Cardiac septum (tissue), 1 donor: Measurements from ENCODE around the gene MPND. TPM values are rescaled to one million over a fixed set of nuclear protein-coding genes. Genes with fewer than 3 reads are reported as not detected.

Experiments used
- DNase-seq: peaks from one replicate; pipeline ENCODE4 v3.0.0-alpha.2; 2020; ENCODE audit warnings: low spot score
- intact Hi-C: fragments of 100-400 bp; cut with DNase I; formaldehyde crosslinking; loops from one replicate; pipeline ENCODE4 v1.14.0; 2022
- long read RNA-seq: library from polyadenylated mRNA; unstranded; transcript quantifications from one replicate; pipeline ENCODE4 v2.0.0, GENCODE V29; 2021
- total RNA-seq: library from RNA; stranded (reverse); fragmentation: NEBNext Ultra II Directional; extraction: Animal tissue kit (Norgen Biotek cat#: 25700); gene quantifications from one replicate; pipeline ENCODE4 v1.2.1, GENCODE V29; 2021
- donor health status: DM: no; HTN: no; CAD: no.

Gene MPND, protein sequence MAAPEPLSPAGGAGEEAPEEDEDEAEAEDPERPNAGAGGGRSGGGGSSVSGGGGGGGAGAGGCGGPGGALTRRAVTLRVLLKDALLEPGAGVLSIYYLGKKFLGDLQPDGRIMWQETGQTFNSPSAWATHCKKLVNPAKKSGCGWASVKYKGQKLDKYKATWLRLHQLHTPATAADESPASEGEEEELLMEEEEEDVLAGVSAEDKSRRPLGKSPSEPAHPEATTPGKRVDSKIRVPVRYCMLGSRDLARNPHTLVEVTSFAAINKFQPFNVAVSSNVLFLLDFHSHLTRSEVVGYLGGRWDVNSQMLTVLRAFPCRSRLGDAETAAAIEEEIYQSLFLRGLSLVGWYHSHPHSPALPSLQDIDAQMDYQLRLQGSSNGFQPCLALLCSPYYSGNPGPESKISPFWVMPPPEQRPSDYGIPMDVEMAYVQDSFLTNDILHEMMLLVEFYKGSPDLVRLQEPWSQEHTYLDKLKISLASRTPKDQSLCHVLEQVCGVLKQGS
- 14.9 TPM for total RNA-seq
- long read RNA-seq, transcript MPND-207 (13 exons, 1,611 nt) = major isoform, 11 of 20 reads
- long read RNA-seq, partial matches to known transcripts = 7 of 20 reads
- long read RNA-seq, other reads (novel, unspliced or antisense) = 2 of 20 reads

DNA sequence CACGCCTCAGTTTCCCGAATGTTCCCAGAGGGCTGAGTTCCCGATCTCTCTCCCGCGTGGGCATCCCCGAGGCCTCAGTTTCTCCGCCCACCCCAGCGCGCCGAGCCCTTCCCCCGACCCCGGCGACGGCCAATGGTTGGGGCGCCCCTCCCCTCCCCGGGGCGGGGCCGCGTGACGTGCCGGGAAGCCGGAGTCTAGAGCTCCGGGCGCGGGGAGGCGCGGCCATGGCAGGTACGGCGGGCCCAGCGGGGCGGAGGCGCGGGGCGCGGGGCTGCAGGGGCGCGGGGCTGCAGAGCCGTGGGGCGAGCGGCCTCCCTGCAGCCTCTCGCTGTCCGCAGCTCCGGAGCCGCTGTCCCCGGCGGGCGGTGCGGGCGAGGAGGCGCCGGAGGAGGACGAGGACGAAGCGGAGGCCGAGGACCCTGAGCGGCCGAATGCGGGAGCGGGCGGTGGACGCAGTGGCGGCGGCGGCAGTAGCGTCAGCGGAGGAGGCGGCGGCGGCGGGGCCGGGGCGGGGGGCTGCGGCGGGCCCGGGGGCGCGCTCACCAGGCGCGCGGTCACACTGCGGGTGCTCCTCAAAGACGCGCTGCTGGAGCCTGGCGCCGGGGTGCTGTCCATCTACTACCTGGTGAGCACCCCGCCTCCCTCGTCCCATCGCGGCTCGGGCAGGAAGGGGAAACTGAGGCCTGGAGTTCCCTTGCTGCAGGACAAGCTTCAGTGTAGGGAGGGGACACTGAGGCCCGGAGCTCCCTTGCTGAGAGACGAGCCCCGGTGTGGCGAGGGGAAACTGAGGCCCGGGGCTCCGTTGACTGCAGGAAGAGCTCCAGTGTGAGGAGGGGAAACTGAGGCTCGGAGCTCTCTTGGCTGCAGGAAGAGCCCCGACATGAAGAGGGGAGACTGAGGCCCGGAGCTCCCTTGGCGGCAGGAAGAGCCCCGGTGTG, at the start of gene MPND:
MPND (plus strand) TSS at position 193 of the 938 bp plus-strand sequence; CDS start at position 225, 32 bp downstream.
- peak; percentile 97 for DNase-seq
- intact Hi-C loops = loop anchor here (5.0 kb wide), 1 partner anchor 59 kb away; the partner anchor contains the start of genes CHAF1A and SH3GL1

DNA sequence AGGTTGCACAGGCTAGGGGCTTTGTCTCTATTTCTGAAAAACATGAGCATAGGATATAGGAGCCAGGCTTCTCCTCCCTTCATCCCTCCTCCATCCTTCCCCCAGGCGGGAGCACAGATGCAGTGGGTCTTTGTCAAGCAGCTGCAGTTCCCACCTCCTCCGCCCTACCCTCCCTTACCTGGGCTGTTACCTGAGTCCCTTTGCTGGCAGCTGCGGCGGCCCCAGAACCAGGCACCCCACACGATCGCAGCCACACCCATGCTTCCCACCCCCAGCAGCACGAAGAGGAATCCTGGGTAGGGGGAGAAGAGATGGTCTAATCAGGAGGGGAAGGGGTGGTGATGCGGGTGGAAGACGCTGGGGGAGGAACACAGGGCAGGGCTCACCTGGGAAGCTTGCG, 49.0 kb upstream of the MPND start:
- no peak for DNase-seq
- intact Hi-C loops = no loop called here

DNA sequence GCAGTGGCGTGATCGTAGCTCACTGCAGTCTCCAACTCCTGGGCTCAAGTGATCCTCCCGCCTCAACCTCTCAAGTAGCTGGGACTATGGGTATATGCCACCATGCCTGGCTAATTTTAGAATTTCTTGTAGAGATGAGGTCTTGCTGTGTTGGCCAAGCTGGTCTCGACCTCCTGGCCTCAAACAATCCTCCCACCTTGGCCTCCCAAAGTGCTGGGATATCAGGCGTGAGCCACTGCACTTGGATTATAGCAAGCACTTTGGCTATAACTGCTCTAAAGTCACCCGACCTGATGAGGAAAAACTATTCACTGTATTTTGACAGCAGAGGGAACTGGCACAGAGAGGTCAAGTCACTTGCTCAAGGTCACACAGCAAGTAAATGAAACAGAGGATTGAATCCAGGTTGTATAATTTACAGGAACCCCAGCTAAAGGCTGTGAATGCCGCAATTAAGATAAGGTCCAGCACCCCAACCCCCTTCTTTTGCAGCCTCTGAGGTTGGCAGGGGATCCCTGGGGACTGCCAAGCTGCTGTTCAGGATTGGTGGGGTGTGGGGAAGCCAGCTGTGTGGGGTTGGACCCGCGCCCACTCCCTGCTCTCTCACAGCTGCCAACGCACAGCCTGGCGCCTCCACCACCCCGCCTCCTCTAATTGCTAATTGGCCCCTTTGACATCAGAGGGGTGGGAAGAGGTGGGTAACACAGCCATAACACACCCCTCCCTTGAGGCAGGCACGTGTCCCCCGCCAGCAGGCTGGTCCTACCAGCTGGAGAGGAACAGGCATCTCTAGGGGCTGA, 47.2 kb upstream of the MPND start:
- intact Hi-C loops = no loop called here
- DNase-seq = no peak

DNA sequence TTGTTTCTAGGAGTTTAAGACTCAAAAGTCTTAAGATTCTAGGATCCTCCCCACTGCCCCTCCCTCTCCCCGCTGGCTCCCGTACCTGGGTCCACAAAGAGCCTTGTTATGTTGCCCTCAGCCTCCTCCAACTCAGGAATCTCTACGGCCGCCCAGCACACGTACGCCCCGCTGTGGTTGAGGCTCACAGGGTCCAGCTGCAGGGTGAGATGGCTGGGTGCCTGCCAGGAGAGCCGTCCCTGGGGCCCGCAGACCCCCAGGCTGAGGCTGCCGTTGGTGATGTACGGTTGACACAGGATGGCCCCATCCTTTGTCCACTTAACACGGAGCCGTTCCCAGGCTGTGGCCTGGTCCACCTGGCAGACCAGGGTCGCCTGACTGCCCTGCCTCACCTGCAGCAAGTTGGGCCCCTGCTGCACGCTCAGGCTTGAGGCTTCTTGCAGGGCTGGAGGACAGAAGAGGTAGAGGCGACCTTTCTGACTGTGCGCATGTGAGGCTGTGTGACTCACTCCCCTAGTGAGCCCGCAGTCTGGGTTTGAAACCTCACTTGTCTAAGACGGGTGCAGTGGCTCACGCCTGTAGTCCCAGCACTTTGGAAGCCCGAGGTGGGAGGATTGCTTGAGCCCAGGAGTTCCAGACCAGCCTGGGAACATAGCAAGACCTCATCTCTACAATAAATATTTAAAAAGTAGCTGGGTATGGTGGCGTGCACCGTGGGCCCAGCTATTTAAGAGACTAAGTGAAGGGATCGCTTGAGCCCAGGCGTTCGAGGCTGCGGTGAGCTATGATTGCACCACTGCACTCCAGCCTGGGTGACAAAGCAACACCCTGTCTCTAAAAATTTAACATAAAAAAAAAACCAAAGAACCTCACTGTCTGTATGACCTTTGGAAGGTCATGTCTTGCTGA, 45.2 kb upstream of the MPND start:
- no peak for DNase-seq
- intact Hi-C loops = no loop called here

DNA sequence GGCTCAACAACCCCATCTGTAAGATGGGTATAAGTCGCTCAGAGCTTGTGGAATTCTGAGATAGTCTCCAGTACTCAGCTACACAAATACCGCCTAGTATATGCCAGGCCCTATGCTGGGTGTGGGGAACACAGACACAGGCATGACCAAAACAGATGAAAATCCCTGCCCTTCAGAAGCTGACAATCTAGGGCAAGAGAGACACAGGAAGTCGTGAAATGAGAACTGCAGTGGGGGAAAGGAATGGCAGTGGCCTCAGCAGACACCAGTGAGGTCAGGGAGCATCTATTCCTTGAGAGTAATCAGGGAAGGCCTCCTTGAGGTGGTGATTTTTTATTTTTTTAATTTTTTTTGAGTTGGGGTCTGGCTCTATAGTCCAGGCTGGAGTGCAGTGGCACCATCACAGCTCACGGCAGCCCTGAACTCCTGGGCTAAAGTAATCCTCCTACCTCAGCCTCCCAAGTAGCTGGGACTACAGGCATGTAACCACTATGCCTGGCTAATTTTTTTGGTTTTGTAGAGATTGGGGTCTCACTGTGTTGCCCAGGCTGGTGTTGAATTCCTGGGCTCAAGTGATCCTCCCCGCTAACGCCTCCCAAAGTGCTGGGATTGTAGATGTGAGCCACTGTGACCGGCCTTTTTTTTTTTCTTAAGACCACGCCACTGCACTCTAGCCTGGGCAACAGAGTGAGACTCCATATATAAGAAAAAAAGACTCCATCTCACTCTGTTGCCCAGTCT, 44.4 kb upstream of the MPND start:
- DNase-seq = no peak
- intact Hi-C loops = no loop called here

DNA sequence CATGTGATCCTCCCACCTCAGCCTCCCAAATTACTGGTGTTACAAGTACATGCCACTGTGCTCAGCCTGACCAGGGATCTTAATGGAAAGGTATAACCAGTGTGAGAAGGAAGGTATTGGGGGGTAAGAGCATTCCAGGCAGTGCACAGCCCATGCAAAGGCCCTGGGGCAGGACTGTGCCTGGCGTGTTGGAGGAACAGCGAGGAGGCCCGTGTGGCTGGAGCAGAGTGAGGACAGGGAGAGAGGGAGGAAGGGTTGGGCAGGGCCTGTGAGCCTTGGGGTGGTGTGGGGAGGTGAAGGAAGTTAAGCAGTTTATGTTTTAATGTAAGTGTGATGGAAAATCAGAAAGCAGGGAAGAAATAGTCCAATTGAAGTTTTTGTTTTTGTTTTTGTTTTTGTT, 42.8 kb upstream of the MPND start:
- DNase-seq = no peak
- intact Hi-C loops = no loop called here

DNA sequence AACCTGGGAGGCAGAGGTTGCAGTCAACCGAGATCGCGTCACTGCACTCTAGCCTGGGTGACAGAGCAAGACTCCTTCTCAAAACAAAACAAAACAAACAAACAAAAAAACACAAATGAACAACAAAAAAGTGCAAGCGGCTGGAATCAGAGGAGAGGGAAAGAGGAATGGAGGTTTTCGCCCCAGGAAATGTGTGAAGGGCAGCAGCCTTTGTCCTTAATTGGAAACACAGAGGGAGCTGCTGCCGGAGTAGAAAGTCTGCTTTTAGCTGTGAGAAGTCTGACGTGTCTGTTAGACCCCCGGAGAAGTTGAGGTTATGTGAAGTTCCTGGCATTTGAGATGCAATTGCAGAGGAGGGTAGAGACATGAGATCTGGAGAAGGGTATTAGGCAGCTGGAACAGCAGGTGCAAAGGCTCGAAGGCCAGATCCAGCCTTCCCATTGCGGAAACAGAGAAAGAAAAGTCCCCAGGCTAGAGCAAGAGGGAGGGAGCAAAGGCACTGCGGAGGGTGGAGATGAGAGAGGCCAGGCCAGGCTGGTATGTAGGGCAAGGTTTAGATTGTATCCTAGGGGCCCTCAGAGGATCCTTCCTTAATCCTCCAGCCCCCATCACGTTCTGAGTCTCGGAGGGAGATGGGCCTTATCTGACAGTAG, 41.6 kb upstream of the MPND start:
- intact Hi-C loops = no loop called here
- DNase-seq = no peak

DNA sequence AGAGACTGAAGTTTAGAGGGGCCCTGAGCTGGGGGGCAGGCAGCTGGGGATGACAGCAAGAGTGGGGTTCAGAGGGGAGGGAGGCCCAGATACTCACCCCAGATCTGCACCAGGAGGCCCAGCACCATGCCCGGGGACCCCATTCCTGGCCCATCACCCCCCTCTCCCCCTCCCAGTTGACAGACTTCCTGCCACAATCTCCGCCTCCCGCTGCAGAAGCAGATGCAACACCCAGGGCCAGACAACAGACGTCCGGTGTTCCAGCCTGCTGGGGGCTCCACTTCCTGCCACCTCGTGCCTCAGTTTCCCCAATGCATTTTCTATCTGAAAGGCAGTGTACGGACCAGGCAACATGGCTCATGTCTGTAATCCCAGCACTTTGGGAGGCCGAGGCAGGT, 41.1 kb upstream of the MPND start, which contains the start of gene TMIGD2:
TMIGD2 (minus strand) TSS at position 147 of the 398 bp plus-strand sequence; CDS start at position 143, 4 bp downstream.
- intact Hi-C loops = no loop called here
- DNase-seq = no peak

DNA sequence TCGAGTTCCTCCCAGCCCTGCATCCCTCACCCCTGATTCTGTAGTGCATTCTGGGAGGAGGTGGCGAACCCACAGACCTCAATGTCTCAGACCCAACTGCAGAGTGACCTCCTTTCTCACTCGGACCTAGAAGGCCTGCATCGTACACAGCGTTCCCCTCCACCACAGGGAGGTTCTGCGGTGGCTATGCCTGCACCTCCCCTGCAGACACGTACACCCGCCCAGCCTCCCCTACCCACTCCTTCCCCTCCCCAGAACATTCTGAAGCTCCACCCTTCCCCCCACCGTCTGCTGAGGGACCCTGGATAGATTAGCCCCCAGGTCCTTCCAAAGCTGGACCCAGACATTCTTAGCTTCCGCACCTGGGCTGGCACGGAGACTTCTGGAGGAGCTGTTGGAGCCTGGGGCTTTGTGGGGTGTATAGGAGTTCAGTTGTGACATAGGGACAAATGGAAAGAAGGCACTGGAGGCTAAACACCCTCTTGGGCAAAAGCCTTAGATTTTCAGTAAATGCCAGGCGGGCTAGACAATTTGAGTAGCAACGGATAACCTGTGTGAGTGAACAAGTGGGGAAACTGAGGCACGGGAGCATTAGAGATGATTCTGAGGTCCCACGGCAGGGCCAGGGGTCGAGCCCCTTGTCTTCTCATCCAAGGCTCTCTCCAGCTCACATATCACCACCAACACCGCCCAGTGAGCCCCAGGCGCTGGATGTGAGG, 39.4 kb upstream of the MPND start:
- no peak for DNase-seq
- intact Hi-C loops = no loop called here

DNA sequence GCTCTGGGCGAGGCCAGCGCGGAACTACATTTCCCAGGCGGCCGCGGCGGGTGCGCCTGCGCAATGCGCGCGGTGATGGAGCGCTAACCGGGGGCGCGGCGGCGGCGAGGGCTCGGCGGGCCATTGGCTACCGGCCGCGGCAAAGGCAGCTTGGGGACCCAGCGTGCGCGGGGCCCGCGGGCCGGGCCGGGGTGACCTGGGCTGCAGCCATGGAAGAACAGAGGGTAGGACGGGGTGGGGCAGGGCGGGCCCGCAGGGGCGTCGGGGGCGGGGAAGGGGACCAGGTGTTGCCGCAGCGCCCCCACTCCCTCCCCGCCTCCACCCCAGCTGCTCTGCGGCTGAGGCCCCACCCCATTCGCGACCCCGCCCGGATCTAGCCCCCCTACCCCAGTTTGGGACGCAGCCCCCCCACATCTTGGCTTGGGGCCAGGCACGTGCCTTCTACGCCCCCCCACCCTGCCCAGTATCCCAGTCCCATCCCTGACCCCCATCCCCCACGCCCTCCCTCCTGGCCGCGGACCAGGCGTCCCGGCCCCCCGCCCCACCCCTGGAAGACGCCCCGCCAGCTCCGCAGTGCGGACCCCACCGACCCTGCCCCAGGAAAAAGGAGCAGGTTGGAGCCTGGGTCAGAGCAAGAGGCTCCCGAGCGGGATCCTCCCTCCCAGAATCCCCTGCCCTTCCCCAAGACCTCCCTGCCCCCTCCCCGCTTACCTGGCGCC, 38.7 kb upstream of the MPND start, which contains the start of gene FSD1:
FSD1 (plus strand) TSS at position 61 of the 719 bp plus-strand sequence; CDS start at position 210, 149 bp downstream.
- no peak for DNase-seq
- intact Hi-C loops = no loop called here

DNA sequence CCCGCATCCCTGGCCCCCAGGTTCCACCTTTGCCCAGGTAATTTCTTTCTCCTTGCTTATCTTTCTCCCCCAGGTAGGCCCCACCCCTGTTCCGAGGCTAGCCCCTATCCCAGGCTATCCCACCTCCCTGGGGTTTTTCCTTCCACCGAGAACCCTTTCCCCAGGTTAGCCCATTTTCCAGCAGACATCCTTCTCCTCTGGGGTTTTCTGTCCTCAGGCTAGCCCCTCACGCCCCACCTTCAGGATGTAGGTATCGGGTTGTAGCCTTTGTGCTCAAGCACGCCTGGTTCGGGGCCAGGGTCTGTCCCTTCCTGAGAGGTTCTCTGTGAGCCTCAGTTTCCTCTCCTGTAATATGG, 38.1 kb upstream of the MPND start:
- DNase-seq = no peak
- intact Hi-C loops = no loop called here

DNA sequence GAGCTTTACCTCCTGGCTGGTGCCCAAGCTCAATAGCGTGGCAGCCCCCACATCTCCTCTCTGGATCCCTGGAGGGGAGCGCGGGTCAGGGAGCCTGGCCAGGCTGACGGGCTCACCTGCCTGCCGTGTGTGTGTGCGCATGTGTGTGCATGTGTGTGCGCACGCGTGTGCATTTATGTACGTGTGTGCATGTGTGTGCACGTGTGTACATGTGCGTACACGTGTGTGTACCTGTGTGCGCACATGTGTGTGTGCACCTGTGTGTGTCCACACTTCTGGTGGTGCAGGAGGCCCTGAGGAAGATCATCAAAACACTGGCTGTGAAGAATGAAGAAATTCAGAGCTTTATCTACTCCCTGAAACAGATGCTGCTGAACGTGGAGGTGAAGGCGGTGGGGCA, 37.7 kb upstream of the MPND start:
- no peak for DNase-seq
- intact Hi-C loops = no loop called here

DNA sequence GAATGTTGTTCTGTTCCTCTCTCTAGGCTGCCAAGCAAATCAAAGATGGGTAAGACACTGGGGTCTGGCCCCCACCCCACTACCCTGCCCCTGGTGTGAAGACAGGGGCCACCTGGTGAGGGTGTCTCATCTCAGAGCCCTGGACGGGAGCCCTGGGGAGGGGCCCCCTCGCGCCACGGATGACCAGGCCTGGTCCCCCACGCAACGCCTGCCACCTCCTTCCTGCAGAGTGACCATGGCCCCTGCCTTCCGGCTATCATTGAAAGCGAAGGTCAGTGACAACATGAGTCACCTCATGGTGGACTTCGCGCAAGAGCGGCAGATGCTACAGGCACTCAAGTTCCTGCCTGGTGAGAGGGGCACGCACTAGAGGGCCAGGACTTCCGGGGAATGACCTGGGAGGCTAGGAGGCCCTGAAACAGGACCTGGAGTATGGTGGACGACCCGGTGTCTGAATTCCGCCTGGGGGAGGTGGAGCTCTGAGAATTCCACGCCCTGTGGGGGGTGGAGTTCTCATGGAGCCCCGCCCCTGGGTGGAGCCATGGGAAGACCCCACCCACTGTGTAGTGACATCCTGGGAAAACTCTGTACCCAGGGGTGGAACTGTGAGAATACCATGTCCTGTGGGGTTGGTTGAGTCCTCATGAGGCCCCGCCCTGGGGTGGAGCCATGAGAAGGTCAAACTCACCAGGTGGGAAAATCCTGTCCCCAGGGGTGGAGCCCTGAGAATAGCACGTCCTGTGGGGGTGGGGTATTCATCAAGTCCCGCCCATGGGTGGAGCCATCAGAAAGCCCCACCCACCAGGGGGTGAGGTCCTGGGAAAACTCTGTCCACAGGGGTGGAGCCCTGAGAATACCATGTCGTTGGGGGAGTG, 32.9 kb upstream of the MPND start:
- DNase-seq = no peak
- intact Hi-C loops = no loop called here

DNA sequence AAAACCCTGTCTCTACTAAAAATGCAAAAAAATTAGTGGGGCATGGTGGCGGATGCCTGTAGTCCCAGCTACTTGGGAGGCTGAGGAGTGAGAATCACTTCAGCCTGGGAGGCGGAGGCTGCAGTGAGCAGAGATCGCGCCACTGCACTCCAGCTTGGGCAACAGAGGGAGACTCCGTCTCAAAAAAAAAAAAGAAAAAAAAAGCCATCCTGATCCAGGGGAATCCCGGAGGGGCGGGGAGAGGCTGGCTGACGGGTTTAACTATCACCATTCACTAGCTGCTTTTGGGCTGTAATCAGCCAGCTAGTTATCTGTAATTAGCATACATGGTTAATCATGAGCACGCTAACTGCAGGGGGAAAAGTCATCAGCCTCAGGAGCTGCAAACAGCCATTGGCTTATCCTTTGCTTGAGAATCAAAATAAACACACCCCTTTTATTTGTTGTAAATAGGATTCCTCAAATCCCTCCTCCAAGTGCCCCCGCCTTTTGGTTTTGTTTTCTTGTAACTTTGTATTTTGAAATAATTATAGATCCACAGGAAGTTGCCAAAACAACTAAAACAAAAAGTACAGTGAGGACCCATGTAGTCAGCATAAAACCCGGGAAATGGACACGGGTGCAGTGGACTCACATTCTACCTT, 29.4 kb upstream of the MPND start:
- intact Hi-C loops = no loop called here
- DNase-seq = no peak
